Measurements from ENCODE around the gene RHPN2. TPM values are rescaled to one million over a fixed set of nuclear protein-coding genes. Genes with fewer than 3 reads are reported as not detected.
"Not testable (repeated sequence)": the region's sequence is repeated elsewhere in the genome, so short reads cannot be mapped to it uniquely, and the experiment has no call there.

RHPN2 gene
- total RNA-seq, 1 donor from 2014 or later, result 3.0 TPM

- intact Hi-C loops (cut with DNase I), result no loop called here
- DNase-seq (ENCODE audit: missing footprints) (no peak), ATAC-seq (no peak)
Observed at GRCh38 chr19:32997716-32998355, 66.9 kb downstream of the RHPN2 start.

GRCh38 chr19:32997061-32997464, 67.6 kb downstream of the RHPN2 start:
- ATAC-seq; intact Hi-C loops (cut with DNase I): not testable (repeated sequence)

GRCh38 chr19:32995966-32996365, 68.7 kb downstream of the RHPN2 start:
- DNase-seq (ENCODE audit: missing footprints); ATAC-seq; intact Hi-C loops (cut with DNase I): not testable (repeated sequence)

More at GRCh38 chr19:32997061-32997464, 67.6 kb downstream of the RHPN2 start:
- not testable (repeated sequence) for DNase-seq (ENCODE audit: missing footprints)

- intact Hi-C loops (cut with DNase I), result no loop called here
- ATAC-seq (no peak), DNase-seq (ENCODE audit: missing footprints) (no peak)
Observed at GRCh38 chr19:32988724-32989123, 76.0 kb downstream of the RHPN2 start.

- DNase-seq (ENCODE audit: missing footprints); ATAC-seq; intact Hi-C loops (cut with DNase I): not testable (repeated sequence)
Observed at GRCh38 chr19:32988254-32988653, 76.4 kb downstream of the RHPN2 start.

GRCh38 chr19:32982488-32982887, 82.2 kb downstream of the RHPN2 start:
- ATAC-seq; intact Hi-C loops (cut with DNase I); DNase-seq (ENCODE audit: missing footprints): not testable (repeated sequence)

GRCh38 chr19:32979807-32980206, 84.9 kb downstream of the RHPN2 start:
- intact Hi-C loops (cut with DNase I); ATAC-seq; DNase-seq (ENCODE audit: missing footprints): not testable (repeated sequence)

GRCh38 chr19:32977813-32978212, 86.9 kb downstream of the RHPN2 start:
- ATAC-seq; DNase-seq (ENCODE audit: missing footprints): not testable (repeated sequence)
- intact Hi-C loops (cut with DNase I), result loop anchor here (2.0 kb wide), 1 partner anchor 141 kb away; no protein-coding TSS in a partner anchor

GRCh38 chr19:32977280-32977679, 87.4 kb downstream of the RHPN2 start:
- ATAC-seq (peak; percentile 38), DNase-seq (ENCODE audit: missing footprints) (no peak)
- intact Hi-C loops (cut with DNase I), result loop anchor here (2.0 kb wide), 1 partner anchor 142 kb away; no protein-coding TSS in a partner anchor

- DNase-seq (ENCODE audit: missing footprints), result peak; percentile 88
- no peak for ATAC-seq
- intact Hi-C loops (cut with DNase I), result loop anchor here (2.0 kb wide), 1 partner anchor 142 kb away; no protein-coding TSS in a partner anchor
Observed at GRCh38 chr19:32976223-32976805, 88.4 kb downstream of the RHPN2 start.

GRCh38 chr19:32971715-32972540, 92.8 kb downstream of the RHPN2 start, which contains the start of the genes CEP89 and FAAP24:
CEP89 (minus strand) TSS chr19:32971958; CDS start chr19:32971874, 84 bp downstream.
FAAP24 (plus strand) TSS chr19:32972242; CDS start chr19:32973197, 955 bp downstream.
- peak; percentile 97 for DNase-seq (ENCODE audit: missing footprints)
- peak; percentile 99 for ATAC-seq
- intact Hi-C loops (cut with DNase I), result loop anchor here (5.0 kb wide), 2 partner anchors 110 to 205 kb away; partner anchors contain the start of gene GPATCH1

GRCh38 chr19:32971012-32971595, 93.6 kb downstream of the RHPN2 start:
- no peak for DNase-seq (ENCODE audit: missing footprints)
- no peak for ATAC-seq
- intact Hi-C loops (cut with DNase I), result loop anchor here (5.0 kb wide), 2 partner anchors 111 to 206 kb away; partner anchors contain the start of gene GPATCH1

GRCh38 chr19:32969549-32969948, 95.1 kb downstream of the RHPN2 start:
- intact Hi-C loops (cut with DNase I), result no loop called here
- ATAC-seq (no peak), DNase-seq (ENCODE audit: missing footprints) (no peak)

- ATAC-seq (no peak), DNase-seq (ENCODE audit: missing footprints) (no peak)
- intact Hi-C loops (cut with DNase I), result no loop called here
Observed at GRCh38 chr19:32966750-32967149, 97.9 kb downstream of the RHPN2 start.

- DNase-seq (ENCODE audit: missing footprints), result no peak
- intact Hi-C loops (cut with DNase I), result no loop called here
- no peak for ATAC-seq
Observed at GRCh38 chr19:32945260-32945659, 119.4 kb downstream of the RHPN2 start.

GRCh38 chr19:32941273-32941672, 123.4 kb downstream of the RHPN2 start:
- ATAC-seq; DNase-seq (ENCODE audit: missing footprints); intact Hi-C loops (cut with DNase I): not testable (repeated sequence)

- intact Hi-C loops (cut with DNase I), result no loop called here
- DNase-seq (ENCODE audit: missing footprints) (no peak), ATAC-seq (no peak)
Observed at GRCh38 chr19:32936065-32936464, 128.6 kb downstream of the RHPN2 start.

- ATAC-seq (no peak), DNase-seq (ENCODE audit: missing footprints) (no peak)
- intact Hi-C loops (cut with DNase I), result no loop called here
Observed at GRCh38 chr19:32935629-32936028, 129.1 kb downstream of the RHPN2 start.

- ATAC-seq (no peak), DNase-seq (ENCODE audit: missing footprints) (no peak)
- intact Hi-C loops (cut with DNase I), result no loop called here
Observed at GRCh38 chr19:32933571-32933970, 131.1 kb downstream of the RHPN2 start.

Data from Right ventricle myocardium inferior (tissue), 1 donor.